Keratinocyte (primary cell): ENCODE data around the gene SH2D3C.

ENCODE experiments used
- EZH2 ChIP-seq: IDR thresholded peaks from one replicate; pipeline ENCODE4 v1.6.1; 2012; ENCODE audit warnings: inconsistent platforms, mild to moderate bottlenecking, low read length, moderate library complexity
- TF ChIP-seq, protein P1 (sequence below), 3 experiments: IDR thresholded peaks in 1 of 3; conservative IDR thresholded peaks in 1 of 3; optimal IDR thresholded peaks in 1 of 3; 2 replicates in 2 of 3; 3 replicates in 1 of 3; pipeline versions ENCODE3 to v1.5.1; 2011; ENCODE audit warnings: low read length in 3 of 3, mild to moderate bottlenecking in 3 of 3, moderate library complexity in 2 of 3, control low read depth in 1 of 3, inconsistent platforms in 1 of 3; ENCODE audit not compliant: insufficient read depth in 2 of 3; ENCODE audit errors: extremely low read depth in 1 of 3

DNA sequence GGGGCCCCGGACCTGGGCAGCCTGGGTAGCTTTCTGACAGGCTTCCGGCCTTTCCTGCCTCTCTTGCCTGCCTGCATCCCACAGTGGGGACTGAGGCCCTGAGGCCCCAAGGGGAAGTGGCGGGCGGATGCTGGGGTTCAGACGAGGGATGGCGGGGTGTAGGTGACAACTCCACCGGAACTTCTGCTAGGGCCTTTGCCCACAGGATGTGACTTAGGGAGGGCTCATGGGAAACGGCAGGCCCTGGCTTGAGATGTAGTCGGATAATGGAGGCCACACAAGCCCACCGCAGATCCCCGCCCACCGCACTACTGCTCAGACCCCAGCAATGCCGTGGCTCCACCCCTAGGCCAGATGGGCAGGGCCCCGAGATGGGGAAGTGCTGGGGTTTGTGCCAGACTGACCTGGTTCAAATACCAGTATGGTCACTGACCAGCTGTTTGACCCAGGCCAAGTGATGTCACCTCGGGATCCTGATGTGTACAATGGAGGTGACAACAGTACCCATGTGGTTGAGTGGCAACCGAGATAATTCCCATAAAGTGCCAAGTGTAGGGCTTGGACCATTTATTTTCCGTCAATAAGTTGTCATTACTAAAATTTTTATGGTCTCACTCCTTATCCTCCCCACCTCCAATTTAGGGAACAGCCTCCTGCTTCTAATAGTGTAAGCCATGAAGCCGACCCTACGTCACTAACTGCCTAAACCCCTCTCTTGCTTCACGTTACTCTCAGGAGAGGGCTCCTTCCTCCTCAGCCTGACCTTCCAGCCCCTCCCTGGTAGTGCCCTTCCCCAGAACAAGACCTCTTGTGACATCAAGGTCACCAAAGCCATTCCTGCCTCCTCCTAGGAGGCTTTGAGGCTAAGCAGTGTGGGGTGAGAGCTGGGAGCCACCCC, 4.9 kb upstream of the SH2D3C start:
- TF ChIP-seq, protein P1, sequence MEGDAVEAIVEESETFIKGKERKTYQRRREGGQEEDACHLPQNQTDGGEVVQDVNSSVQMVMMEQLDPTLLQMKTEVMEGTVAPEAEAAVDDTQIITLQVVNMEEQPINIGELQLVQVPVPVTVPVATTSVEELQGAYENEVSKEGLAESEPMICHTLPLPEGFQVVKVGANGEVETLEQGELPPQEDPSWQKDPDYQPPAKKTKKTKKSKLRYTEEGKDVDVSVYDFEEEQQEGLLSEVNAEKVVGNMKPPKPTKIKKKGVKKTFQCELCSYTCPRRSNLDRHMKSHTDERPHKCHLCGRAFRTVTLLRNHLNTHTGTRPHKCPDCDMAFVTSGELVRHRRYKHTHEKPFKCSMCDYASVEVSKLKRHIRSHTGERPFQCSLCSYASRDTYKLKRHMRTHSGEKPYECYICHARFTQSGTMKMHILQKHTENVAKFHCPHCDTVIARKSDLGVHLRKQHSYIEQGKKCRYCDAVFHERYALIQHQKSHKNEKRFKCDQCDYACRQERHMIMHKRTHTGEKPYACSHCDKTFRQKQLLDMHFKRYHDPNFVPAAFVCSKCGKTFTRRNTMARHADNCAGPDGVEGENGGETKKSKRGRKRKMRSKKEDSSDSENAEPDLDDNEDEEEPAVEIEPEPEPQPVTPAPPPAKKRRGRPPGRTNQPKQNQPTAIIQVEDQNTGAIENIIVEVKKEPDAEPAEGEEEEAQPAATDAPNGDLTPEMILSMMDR (optimal IDR thresholded peaks at IDR 0.05 in 1 of 3, IDR thresholded peaks at IDR 0.05 in 1 of 3, conservative IDR thresholded peaks at IDR 0.05 in 1 of 3; ENCODE audit: extremely low read depth in 1 of 3, insufficient read depth in 2 of 3, low read length in 3 of 3) = no peak
- TF ChIP-seq EZH2 = no peak
